Testis (tissue), 3 donors: ENCODE results near the gene ENPP7. TPM values are rescaled to one million over a fixed set of nuclear protein-coding genes. Genes with fewer than 3 reads are reported as not detected.

Experiments
- DNase-seq: peaks from one replicate; pipeline ENCODE4 v3.0.0-alpha.2; 2019
- H3K27ac ChIP-seq, 2 donors: fragments of 200-600 bp; sonication (generic); one replicate each; pipeline ENCODE4 v1.5.1; 2019
- H3K27me3 ChIP-seq: fragments of 200-600 bp; sonication (generic); one replicate; pipeline ENCODE4 v1.5.1; 2019
- H3K36me3 ChIP-seq: fragments of 200-600 bp; sonication (generic); one replicate; pipeline ENCODE4 v1.5.1; 2017; ENCODE audit warnings: low read depth; ENCODE audit errors: missing control alignments
- H3K4me1 ChIP-seq: fragments of 200-600 bp; sonication (generic); one replicate; pipeline ENCODE4 v1.5.1; 2019
- H3K4me3 ChIP-seq, 2 donors: fragments of 200-600 bp; sonication (generic); one replicate each; pipeline ENCODE4 v1.5.1; 2017 to 2019
- H3K9me3 ChIP-seq: fragments of 200-600 bp; sonication (generic); one replicate; pipeline ENCODE4 v1.5.1; 2017
- CTCF ChIP-seq, 3 experiments: fragments of 450-650 bp in 2 of 3; fragments of 200-600 bp in 1 of 3; sonication (generic) in 1 of 3; IDR thresholded peaks; one replicate each; pipeline ENCODE4 v1.5.1; 2016 to 2019; ENCODE audit warnings: antibody characterized with exemption in 3 of 3, mild to moderate bottlenecking in 2 of 3, moderate library complexity in 1 of 3
- POLR2A ChIP-seq: fragments of 450-650 bp; IDR thresholded peaks from one replicate; pipeline ENCODE4 v1.6.1; 2017; ENCODE audit warnings: antibody characterized with exemption, mild to moderate bottlenecking, moderate library complexity
- WGBS, 2 donors: methylation state at CpG; one replicate each; pipeline ENCODE4 v1.1.5; 2018; 5-methylcytosine and 5-hydroxymethylcytosine counted together
- intact Hi-C: fragments of 100-400 bp; cut with DNase I; formaldehyde crosslinking; loops from one replicate; pipeline ENCODE4 v1.15.1; 2023; ENCODE audit warnings: low total_unique reads
- polyA plus RNA-seq: library from polyadenylated mRNA; stranded (reverse); fragments of 350-450 nt; fragmentation: Illumina TruSeq; extraction: RNeasy Lipid Tissue Mini Kit (QIAGEN cat#74804); gene quantifications from one replicate; pipeline ENCODE4 v1.2.3, GENCODE V29; 2014; ENCODE audit warnings: low read depth, low replicate concordance; ENCODE audit not compliant: insufficient read depth
- total RNA-seq, 2 donors: library from RNA; depleted of rRNA; stranded (reverse); fragments of >200 nt; gene quantifications; one replicate each; pipeline ENCODE4 v1.2.3, GENCODE V29; 2016

ENPP7 gene
- total and polyA plus RNA-seq, 3 donors from 2014 or later, result 0.12 to 0.24 TPM; not detected in 1

GRCh38 chr17:79779661-79780365, 49.1 kb downstream of the ENPP7 start:
- H3K27ac ChIP-seq, result no peak overlapping the region
- H3K4me1 ChIP-seq, result peaks cover 4% of the 10 kb centered on the region
- intact Hi-C loops, result no loop called here
- no peak for DNase-seq
- no peak overlapping the region for H3K4me3 ChIP-seq
- 78 to 86% methylated on average over 9 to 10 of the region's 10 CpGs for WGBS, 2 donors
- no peaks in the 10 kb centered on the region for H3K27me3 ChIP-seq
- TF ChIP-seq POLR2A (no peak), CTCF (IDR thresholded peaks at IDR 0.05) (no peak)
- H3K9me3 ChIP-seq, result no peaks in the 10 kb centered on the region
- no peaks in the 10 kb centered on the region for H3K36me3 ChIP-seq

- no peak for DNase-seq
- Histone ChIP-seq H3K36me3 (no peaks in the 10 kb centered on the region), H3K27me3 (no peaks in the 10 kb centered on the region), H3K27ac (no peak overlapping the region), H3K4me1 (peaks cover 4% of the 10 kb centered on the region), H3K4me3 (no peak overlapping the region), H3K9me3 (no peaks in the 10 kb centered on the region)
- intact Hi-C loops, result no loop called here
- TF ChIP-seq CTCF (IDR thresholded peaks at IDR 0.05) (no peak), POLR2A (no peak)
- 79 to 87% methylated on average over 12 of the region's 12 CpGs for WGBS, 2 donors
These were observed 50.4 kb downstream of the ENPP7 start for GRCh38 chr17:79781012-79781650.

- no peaks in the 10 kb centered on the region for H3K27me3 ChIP-seq
- no peak for DNase-seq
- intact Hi-C loops, result no loop called here
- 83 to 87% methylated on average over 10 to 27 of the region's 27 CpGs for WGBS, 2 donors
- H3K27ac ChIP-seq, result no peak overlapping the region
- H3K4me1 ChIP-seq, result peaks cover 4% of the 10 kb centered on the region
- TF ChIP-seq POLR2A (no peak), CTCF (IDR thresholded peaks at IDR 0.05) (no peak)
- no peaks in the 10 kb centered on the region for H3K9me3 ChIP-seq
- no peak overlapping the region for H3K4me3 ChIP-seq
- H3K36me3 ChIP-seq, result no peaks in the 10 kb centered on the region
These were observed 51.2 kb downstream of the ENPP7 start for GRCh38 chr17:79781736-79782575.

- intact Hi-C loops, result no loop called here
- TF ChIP-seq CTCF (IDR thresholded peaks at IDR 0.05) (no peak), POLR2A (no peak)
- no peak overlapping the region for H3K27ac ChIP-seq
- H3K27me3 ChIP-seq, result no peaks in the 10 kb centered on the region
- H3K4me1 ChIP-seq, result no peaks in the 10 kb centered on the region
- no peaks in the 10 kb centered on the region for H3K36me3 ChIP-seq
- H3K9me3 ChIP-seq, result no peaks in the 10 kb centered on the region
- no peak overlapping the region for H3K4me3 ChIP-seq
- 90 to 97% methylated on average over 6 to 18 of the region's 18 CpGs for WGBS, 2 donors
- DNase-seq, result no peak
These were observed 53.1 kb downstream of the ENPP7 start for GRCh38 chr17:79783891-79784290.
